GM12878 (cell line): Measurements from ENCODE around the gene PTPRD. TPM values are rescaled to one million over a fixed set of nuclear protein-coding genes. Genes with fewer than 3 reads are reported as not detected.

Experiments
- ATAC-seq: fragments of 200-7000 bp; cut with Tn5 transposase; 3 replicates; pipeline ENCODE4 v1.9.1; 2020; ENCODE audit warnings: mild to moderate bottlenecking, moderate library complexity
- BruUV-seq: library from RNA; stranded (reverse); fragments of 400-500 nt; replicated peaks from 2 replicates; lab custom pipeline; 2021; lab: Mats Ljungman, UMichigan
- CTCF ChIA-PET: fragments of 300-600 bp; sonication (Branson Sonifier 250); formaldehyde crosslinking; extraction: SDS; loops from one replicate; lab custom pipeline; 2021; ENCODE audit warnings: inconsistent platforms; lab: Yijun Ruan, JAX
- POLR2A ChIA-PET: fragments of 350-600 bp; formaldehyde crosslinking; extraction: SDS; loops from one replicate; lab custom pipeline; 2021; ENCODE audit warnings: inconsistent platforms; lab: Charles Lee
- RAD21 ChIA-PET: fragments of 300-600 bp; sonication (Branson Sonifier 250); formaldehyde crosslinking; loops from one replicate; lab custom pipeline; 2023; ENCODE audit warnings: antibody characterized with exemption; ENCODE audit not compliant: unreplicated experiment; lab: Charles Lee
- SMC1A ChIA-PET: fragments of 300-600 bp; sonication (Branson Sonifier 250); formaldehyde crosslinking; loops from one replicate; lab custom pipeline; 2023; ENCODE audit not compliant: unreplicated experiment, uncharacterized antibody; lab: Charles Lee
- DNase-seq: peaks from one replicate; pipeline ENCODE4 v3.0.0-alpha.2; 2011; ENCODE audit warnings: low read depth, low spot score
- FAIRE-seq: peaks from 3 replicates; lab custom pipeline; 2011; peaks lifted over from hg19 to GRCh38; lab: Jason Lieb, UNC
- H2AFZ ChIP-seq: 2 replicates; pipeline ENCODE4 v1.6.0; 2011; ENCODE audit warnings: low read depth, low read length, control low read depth; ENCODE audit not compliant: control insufficient read depth
- H3K27ac ChIP-seq: 2 replicates; pipeline ENCODE4 v1.5.1; 2011; ENCODE audit warnings: control low read depth; ENCODE audit not compliant: control insufficient read depth, insufficient read depth
- H3K27me3 ChIP-seq, 2 experiments: replicated peaks in 1 of 2; 2 replicates each; pipeline versions ENCODE4 v1.6.0 to v1.6.1; 2011; ENCODE audit warnings: low read length in 1 of 2; ENCODE audit not compliant: control insufficient read depth in 2 of 2, insufficient read depth in 2 of 2
- H3K36me3 ChIP-seq, 2 experiments: 2 replicates each; pipeline ENCODE4 v1.5.1; 2011; ENCODE audit warnings: low read length in 1 of 2; ENCODE audit not compliant: control insufficient read depth in 2 of 2, insufficient read depth in 2 of 2
- H3K4me1 ChIP-seq: 2 replicates; pipeline ENCODE4 v1.6.1; 2011; ENCODE audit warnings: mild to moderate bottlenecking, low read length, moderate library complexity, mixed read lengths; ENCODE audit not compliant: control insufficient read depth, insufficient read depth
- H3K4me2 ChIP-seq: 2 replicates; pipeline ENCODE4 v1.6.0; 2011; ENCODE audit warnings: control low read depth; ENCODE audit not compliant: control insufficient read depth, insufficient read depth
- H3K4me3 ChIP-seq: fragments of 200-600 bp; sonication (generic); 2 replicates; pipeline ENCODE4 v1.5.1; 2016
- H3K79me2 ChIP-seq: 2 replicates; pipeline ENCODE4 v1.6.0; 2011; ENCODE audit warnings: low read length; ENCODE audit not compliant: control insufficient read depth, insufficient read depth
- H3K9ac ChIP-seq: 2 replicates; pipeline ENCODE4 v1.8.0; 2011; ENCODE audit warnings: low read length, control low read depth, mixed read lengths; ENCODE audit not compliant: control insufficient read depth, insufficient read depth
- H3K9me3 ChIP-seq: replicated peaks from 3 replicates; pipeline ENCODE4 v1.5.1; 2011; ENCODE audit warnings: mild to moderate bottlenecking, low read length; ENCODE audit not compliant: control insufficient read depth, insufficient read depth
- H4K20me1 ChIP-seq: 2 replicates; pipeline ENCODE4 v1.6.0; 2011; ENCODE audit not compliant: control insufficient read depth, insufficient read depth
- BACH1 ChIP-seq: fragments of 450-650 bp; IDR thresholded peaks from 2 replicates; pipeline ENCODE4 v1.6.1; 2017; ENCODE audit warnings: mild to moderate bottlenecking, borderline replicate concordance
- CUX1 ChIP-seq: IDR thresholded peaks from 2 replicates; pipeline ENCODE4 v1.6.1; 2012; ENCODE audit warnings: improper control_type of control experiment, low read depth, low read length; ENCODE audit not compliant: insufficient replicate concordance
- ETV6 ChIP-seq, 2 experiments: fragments of 450-650 bp in 1 of 2; IDR thresholded peaks in 1 of 2; conservative IDR thresholded peaks in 1 of 2; 2 replicates each; pipeline ENCODE4 v1.6.1; 2014; ENCODE audit warnings: antibody characterized with exemption in 1 of 2, borderline replicate concordance in 1 of 2, low read depth in 1 of 2, mild to moderate bottlenecking in 1 of 2, moderate library complexity in 1 of 2
- IRF5 ChIP-seq: fragments of 450-650 bp; IDR thresholded peaks from 2 replicates; pipeline ENCODE4 v1.6.1; 2017; ENCODE audit warnings: borderline replicate concordance
- POLR2AphosphoS2 ChIP-seq: IDR thresholded peaks from 2 replicates; pipeline ENCODE4 v1.6.1; 2011; ENCODE audit warnings: low read depth, mild to moderate bottlenecking, low read length, improper control_type of control experiment, moderate library complexity
- PRDM15 ChIP-seq: fragments of 450-650 bp; formaldehyde crosslinking; IDR thresholded peaks from 2 replicates; pipeline ENCODE4 v1.4.0; 2020; ENCODE audit warnings: mild to moderate bottlenecking, moderate library complexity
- RBBP5 ChIP-seq: fragments of 200-600 bp; sonication (generic); conservative IDR thresholded peaks from 2 replicates; pipeline ENCODE4 v1.6.1; 2016
- SRF ChIP-seq, 2 experiments: IDR thresholded peaks; 2 replicates each; pipeline ENCODE4 v1.6.1; 2011; ENCODE audit warnings: low read depth in 2 of 2, low read length in 2 of 2, mild to moderate bottlenecking in 1 of 2, moderate library complexity in 1 of 2
- USF1 ChIP-seq: IDR thresholded peaks from 2 replicates; pipeline ENCODE4 v1.6.1; 2011; ENCODE audit warnings: borderline replicate concordance, low read depth, mild to moderate bottlenecking, moderate library complexity, mixed read lengths, low read length; ENCODE audit not compliant: insufficient read depth; ENCODE audit errors: extremely low read length
- WGBS: methylation state at CpG from one replicate; pipeline ENCODE4 v1.1.6; 2016; ENCODE audit warnings: low lambda C conversion rate; ENCODE audit not compliant: insufficient replicate concordance, insufficient coverage; ENCODE audit errors: missing lambda C conversion rate; 5-methylcytosine and 5-hydroxymethylcytosine counted together
- in situ Hi-C: fragments of 300-500 bp; cut with MboI; formaldehyde crosslinking; loops from 9 replicates; pipeline ENCODE4 v1.14.3; 2018; ENCODE audit warnings: mixed read lengths
- intact Hi-C: fragments of 100-400 bp; cut with micrococcal nuclease; formaldehyde crosslinking; loops from one replicate; pipeline ENCODE4 v1.14.2; 2022; ENCODE audit not compliant: unreplicated experiment
- polyA plus RNA-seq, 11 experiments: library from polyadenylated mRNA; depleted of rRNA in 4 of 11; unstranded in 6 of 11; stranded (reverse) in 5 of 11; fragments of >200 nt; fragmentation: Nextera tagmentation in 4 of 11; fragmentation: Illumina TruSeq in 1 of 11; extraction: Ambion mirVana in 4 of 11; extraction: Trizol in 1 of 11; gene quantifications; 1 replicate in 1 of 11; 2 replicates in 10 of 11; pipeline versions ENCODE4 v1.2.1 to v1.2.3, GENCODE V29; 2011 to 2016; ENCODE audit warnings: inconsistent platforms in 2 of 11, missing spikeins in 2 of 11, low read depth in 1 of 11
- total RNA-seq, 4 experiments: library from RNA; depleted of rRNA in 3 of 4; stranded (reverse); fragments of >200 nt in 3 of 4; fragmentation: Illumina TruSeq in 1 of 4; extraction: Trizol in 1 of 4; gene quantifications; 2 replicates each; pipeline versions ENCODE4 v1.2.1 to v1.2.3, GENCODE V29; 2013 to 2021

Gene PTPRD
- total and polyA plus RNA-seq, 10 of the 15 experiments (the other 5 are each of a cell fraction or from before 2014, with no cell fraction given) = under 0.01 to 0.05 (median 0.01) TPM; not detected in 7

GRCh38 chr9:8534828-8535227, 2078.0 kb downstream of the PTPRD start (continued):
- TF ChIP-seq CUX1 = no peak
- no peak for TF ChIP-seq SRF (IDR thresholded peaks at IDR 0.05; ENCODE audit: low read depth in 2 of 2, low read length in 2 of 2)
- no peak for TF ChIP-seq USF1
- no peak for TF ChIP-seq BACH1
- no peak for TF ChIP-seq RBBP5
- TF ChIP-seq, all 136 proteins: peak for 0

- FAIRE-seq (no peak), DNase-seq (no peak), ATAC-seq (no peak)
- RAD21 ChIA-PET = no interaction called here
- 19% methylated on average over 3 of the region's 3 CpGs for WGBS
- Histone ChIP-seq H3K4me2 (no peak overlapping the region), H3K27ac (no peak overlapping the region), H3K79me2 (no peaks in the 10 kb centered on the region), H3K27me3 (no peaks in the 10 kb centered on the region), H3K9ac (no peak overlapping the region), H3K4me3 (no peak overlapping the region), H3K4me1 (no peaks in the 10 kb centered on the region), H3K9me3 (no peaks in the 10 kb centered on the region), H2AFZ (no peak overlapping the region), H4K20me1 (no peaks in the 10 kb centered on the region), H3K36me3 (no peaks in the 10 kb centered on the region)
- CTCF ChIA-PET = no interaction called here
- intact Hi-C loops = no loop called here
- in situ Hi-C loops = no loop called here
- POLR2A ChIA-PET = no interaction called here
- SMC1A ChIA-PET = no interaction called here
- BruUV-seq = no TSS peak
- TF ChIP-seq POLR2AphosphoS2 (no peak), PRDM15 (no peak), IRF5 (no peak), ETV6 (conservative IDR thresholded peaks at IDR 0.05 in 1 of 2, IDR thresholded peaks at IDR 0.05 in 1 of 2; ENCODE audit: borderline replicate concordance in 1 of 2, low read depth in 1 of 2) (no peak)
Measured at GRCh38 chr9:8533681-8534080, 2079.1 kb downstream of the PTPRD start.
